GM18507 (cell line): Measurements from ENCODE around the gene SMIM38.

Experiments
- DNase-seq: peaks from one replicate; pipeline ENCODE4 v3.0.0; 2011; ENCODE audit warnings: low read depth; ENCODE audit not compliant: insufficient read length; ENCODE audit errors: extremely low spot score
- FAIRE-seq: peaks from 2 replicates; lab custom pipeline; 2011; peaks lifted over from hg19 to GRCh38; lab: Jason Lieb, UNC

SMIM38 gene

DNA sequence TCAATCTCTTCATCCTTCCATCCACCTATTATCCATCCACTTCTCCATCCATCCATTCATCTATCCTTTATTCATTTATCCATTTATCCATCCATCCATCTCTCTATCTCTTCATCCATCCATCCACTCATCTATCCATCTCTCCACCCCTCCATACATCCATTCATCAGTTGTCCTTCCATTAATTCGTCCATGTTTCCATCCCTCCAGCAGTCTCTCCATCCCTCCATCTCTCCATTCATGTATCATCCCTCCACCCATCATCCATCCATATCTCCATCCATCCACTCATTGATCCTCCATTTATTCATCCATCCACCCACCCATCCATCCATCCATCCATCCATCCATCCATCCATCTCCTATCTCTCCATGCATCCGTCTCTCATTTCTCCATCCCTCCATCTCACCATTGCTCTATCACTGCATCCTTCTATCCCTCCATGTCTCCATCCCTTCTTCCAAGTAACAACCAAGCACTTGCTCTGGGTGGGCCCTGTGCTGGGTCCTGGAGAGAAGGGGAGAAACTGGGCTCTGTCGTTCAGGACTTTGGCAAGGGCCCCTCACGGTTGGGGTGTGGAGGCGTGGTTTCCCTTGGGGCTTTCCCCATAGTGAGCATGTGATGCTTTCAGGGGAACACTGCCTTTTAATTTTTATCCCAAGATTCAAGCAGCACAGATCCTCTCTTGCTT lies 43.3 kb downstream of the SMIM38 start:
- no peak for DNase-seq
- no peak for FAIRE-seq

DNA sequence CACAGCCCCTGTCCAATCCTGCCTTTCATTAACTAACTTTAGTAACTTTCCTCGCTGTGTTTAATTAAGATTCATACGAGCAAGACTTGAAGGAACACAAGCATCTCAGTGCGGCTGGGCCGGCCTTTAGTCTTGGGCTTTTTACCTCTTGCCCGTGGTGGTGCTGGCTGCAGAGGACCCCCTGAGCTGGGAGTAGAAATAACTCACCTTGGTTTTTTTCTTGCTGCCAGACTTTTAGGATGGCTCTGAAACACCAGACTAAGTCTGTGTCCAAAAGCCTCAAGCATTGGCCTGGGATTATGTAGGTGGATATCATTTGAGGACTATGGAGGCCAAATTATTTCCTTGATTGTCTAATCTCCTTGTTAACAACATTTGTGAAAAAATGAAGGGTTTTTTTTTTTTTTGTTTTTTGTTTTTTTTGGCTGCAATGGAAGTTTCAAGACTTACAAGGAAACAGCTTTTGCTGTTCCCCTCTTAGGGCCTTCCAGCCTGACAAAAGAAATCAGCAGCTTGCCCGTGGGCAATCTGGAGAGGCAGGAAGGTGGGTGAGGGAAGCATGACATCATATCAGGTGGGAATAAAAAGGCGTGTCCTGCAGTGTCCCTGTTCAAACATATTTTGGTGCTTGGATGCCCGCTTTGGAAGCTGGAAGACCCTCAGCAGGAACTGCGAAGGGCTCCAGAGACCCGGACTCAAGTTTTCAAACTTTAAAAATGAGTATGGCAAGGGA lies 44.0 kb downstream of the SMIM38 start:
- FAIRE-seq: no peak
- no peak for DNase-seq

DNA sequence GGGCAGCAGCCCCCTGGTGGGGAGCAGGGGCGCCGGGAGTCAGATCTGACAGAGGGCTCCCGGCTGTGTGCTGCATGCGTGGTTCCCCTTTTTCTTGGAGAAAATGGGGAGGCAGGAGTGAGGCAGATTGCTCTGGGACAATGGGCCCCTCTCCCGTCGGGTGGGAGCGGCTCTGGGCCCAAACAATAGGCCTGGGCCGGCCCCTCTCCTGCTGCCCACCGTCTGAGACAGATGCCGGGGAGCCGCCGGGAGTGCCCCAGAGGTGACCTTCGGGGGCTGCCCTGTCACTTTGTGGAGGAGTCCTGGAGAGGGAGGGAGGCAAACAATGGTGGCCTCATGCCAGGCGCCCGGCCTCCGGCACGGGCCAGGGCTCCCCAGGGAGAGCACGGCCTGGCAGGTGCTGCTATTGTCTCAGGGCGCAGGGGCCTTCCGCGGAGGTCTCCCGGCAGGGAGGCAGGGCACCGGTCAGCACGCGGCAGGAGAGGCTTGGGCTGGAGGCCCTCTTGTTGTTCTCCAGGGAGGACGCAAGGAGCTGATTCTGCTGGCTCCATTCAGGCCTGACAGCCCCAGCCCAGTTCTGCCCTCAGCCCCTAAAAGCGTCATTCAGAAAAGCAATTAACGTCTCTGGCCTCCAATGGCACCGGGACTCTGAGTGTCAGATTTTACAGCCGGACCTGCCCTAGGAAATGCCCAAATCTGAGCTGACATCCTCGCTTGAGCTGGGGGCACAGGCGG lies 44.8 kb downstream of the SMIM38 start:
- DNase-seq: no peak
- no peak for FAIRE-seq

DNA sequence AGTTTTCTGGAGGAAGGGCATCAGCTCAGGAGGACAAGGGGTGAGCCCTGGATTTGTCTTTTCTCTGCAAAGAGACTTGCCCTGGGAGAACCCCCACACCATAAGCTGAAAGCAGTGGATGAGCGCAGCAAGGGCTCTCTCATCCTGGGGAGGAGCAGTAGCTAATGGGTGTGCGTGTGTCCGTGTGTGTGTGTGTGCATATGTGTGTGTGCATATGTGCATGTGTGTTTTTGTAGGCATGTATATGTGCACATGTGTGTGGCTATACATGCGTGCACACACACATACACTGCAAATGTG lies 45.3 kb downstream of the SMIM38 start:
- FAIRE-seq: no peak
- DNase-seq: no peak

DNA sequence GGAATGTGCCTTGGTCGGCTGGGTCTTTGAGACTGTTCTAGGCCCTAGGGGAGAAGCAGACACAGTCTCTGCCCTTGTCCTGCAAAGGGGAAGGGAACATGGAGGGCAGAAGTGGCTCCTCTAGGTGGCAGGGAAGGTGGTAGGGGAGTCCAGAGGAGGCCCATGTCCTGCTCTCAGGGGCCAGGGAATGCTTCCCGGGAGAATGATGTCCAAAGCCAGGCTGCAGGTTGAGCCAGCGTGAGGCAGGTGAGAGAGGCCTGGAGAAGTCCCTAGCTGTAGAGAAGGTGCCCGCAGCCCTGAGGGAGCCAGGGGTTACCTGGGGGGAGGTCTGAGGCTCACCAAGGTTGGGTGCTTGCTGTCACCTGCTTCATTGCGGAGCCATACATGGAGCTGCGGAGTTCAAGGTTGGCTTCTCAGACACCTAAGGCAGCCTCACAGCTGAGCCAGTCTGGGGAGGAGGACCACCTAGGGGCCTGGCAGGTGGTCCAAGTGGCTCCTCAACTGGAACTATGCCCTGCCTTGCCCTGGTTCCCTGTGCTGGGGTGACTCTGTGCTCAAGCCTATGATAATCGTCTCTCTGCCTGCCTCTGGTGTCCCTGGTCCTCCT lies 46.1 kb downstream of the SMIM38 start:
- FAIRE-seq (no peak), DNase-seq (no peak)

DNA sequence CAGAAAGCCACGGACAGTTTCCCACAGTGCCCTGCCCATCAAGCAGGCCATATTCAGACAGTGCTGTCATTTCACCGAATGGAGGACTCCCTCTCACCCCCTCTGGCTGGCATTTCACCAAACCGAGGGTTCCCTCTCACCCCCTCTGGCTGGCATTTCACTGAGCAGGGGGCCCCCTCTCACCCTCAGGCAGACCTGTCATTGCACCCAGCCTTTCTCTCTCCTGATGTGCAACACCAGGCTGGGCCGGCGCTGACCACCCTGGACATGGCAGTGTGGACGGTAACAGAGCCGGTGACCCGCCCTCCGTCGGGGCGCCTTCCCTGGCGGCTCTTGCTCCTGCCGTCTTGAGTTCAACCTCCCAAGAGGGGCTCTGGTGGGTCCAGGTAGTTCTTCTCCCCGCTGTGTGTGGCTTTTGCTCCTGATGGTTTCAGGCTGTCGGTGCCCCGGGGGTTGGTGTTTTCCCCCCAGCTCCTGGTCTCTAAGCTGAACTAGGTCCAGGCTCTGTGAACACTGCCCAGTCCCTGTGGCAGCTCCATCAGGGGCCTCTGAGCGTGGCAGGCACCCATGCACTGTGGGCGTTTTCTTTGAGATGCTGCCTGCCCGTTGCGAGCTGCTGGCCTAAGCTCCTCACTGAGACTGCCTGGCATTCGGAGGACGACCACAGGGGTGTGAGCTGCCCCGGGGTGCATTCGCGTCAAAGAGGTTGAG lies 46.9 kb downstream of the SMIM38 start:
- DNase-seq: no peak
- no peak for FAIRE-seq

DNA sequence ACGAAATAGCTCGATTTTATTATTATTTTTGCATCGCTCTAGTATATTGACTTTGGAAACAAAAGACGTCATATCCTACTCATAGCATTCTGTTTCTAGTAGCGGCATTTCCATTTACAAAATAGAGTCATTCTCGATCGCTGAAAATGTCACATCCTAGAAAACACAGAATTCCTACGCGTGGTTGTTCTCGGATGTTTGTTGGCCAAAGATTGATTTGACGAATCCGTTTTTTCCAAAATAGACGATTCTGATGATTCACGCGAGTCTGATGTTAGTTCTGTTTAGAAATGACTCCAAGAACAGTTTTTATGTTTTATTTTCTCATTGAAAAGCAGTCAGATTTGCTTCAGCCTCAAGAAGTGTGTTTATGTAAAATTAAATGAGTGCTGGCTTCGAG lies 47.6 kb downstream of the SMIM38 start:
- no peak for DNase-seq
- no peak for FAIRE-seq

DNA sequence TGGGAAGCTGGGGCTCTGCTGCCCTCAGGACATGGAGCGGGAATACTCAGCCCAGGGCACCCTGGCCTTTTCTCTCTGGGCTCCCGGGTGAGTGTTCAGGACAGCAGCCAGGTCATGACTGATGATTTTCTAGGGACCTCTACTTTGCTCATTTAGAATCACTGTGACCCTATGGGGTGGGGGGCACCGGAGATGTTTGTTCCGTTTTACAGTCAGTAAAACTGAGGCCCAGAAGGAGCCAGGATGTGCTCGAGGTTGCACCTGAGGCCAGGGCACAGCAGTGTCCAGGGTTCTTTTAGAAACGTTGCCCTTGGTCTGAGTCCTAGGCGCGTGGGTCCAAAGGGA lies 48.1 kb downstream of the SMIM38 start:
- no peak for DNase-seq
- FAIRE-seq: no peak

DNA sequence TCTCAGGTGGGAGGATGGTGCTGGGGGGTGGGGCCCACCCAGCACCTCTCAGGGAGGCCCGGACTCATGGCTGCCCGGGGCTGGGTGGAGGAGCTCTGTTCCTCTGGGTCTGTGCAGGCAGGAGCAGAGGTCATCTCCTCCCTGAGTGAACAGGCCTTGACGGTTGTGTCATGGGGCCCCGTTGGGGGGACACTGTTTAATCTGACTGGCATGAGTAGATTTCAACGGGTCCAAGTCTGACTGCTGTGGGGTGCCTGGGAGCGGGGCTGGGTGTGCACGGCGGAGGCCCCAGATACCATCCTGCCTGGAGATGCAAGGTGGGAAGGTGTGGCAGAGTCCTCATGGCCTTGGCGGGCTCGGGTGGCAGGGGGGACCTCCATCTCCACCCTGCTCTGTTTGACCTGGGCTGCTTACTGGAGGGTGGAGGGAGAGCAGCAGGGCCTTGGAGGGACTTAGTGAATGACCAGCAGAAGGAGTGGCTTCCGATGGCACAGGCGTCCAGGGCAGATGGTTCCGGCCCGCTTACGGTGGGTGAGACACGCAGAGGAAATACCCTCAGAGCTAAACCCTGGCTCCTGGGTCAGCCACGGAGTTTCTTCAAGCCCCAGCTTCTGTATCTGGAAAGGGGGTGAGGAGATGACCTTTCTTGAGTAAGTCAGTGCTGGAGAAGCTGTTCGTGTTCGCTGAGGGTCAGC lies 48.7 kb downstream of the SMIM38 start:
- no peak for DNase-seq
- FAIRE-seq: no peak

DNA sequence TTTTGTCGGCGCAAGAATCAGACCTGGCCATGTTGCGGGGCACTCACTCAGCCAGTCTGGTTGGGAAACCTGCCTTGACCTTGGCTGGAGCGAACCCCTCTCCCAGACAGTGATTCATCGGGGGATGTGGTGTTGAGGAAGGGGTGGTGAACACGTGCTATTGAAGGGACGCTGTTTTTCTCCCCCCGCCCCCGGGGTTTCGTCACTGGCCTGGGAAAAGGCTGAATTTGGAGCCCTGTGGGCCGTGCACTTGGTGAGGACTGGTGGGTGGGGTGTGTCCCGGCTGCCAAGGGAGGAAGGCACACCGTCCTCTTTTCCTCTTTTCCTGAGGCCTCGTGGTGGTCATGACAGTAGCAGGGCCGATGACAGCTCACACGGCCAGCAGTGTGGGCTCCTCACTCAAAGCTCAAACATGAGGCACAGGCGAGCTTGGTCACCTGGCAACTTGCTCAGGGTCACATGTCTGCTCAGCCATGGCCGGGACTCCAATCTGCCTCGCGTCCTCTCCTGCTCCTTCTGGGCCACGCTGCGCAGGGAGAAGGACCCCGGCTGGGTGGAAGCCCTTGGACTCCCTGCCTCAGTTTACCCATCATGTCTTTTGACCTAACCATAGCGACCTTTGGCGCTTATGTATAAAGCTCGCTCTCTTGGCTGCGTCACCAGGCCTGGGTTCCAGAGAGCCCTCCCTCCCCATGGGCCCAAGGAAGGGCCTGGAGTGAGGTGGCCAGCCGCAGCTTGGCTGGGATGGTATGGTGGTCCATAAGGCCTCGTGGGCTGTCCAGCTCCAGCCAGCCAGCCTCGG lies 49.4 kb downstream of the SMIM38 start:
- no peak for FAIRE-seq
- no peak for DNase-seq
